ENCODE measurements around the gene AMY2B. TPM values are rescaled to one million over a fixed set of nuclear protein-coding genes. Genes with fewer than 3 reads are reported as not detected.

AMY2B gene
- total and polyA plus RNA-seq, 9 of the 15 experiments (the other 6 are each of a cell fraction or from before 2014, with no cell fraction given) = 0.22 to 2.0 (median 0.49) TPM

- TF ChIP-seq SMAD1 (IDR thresholded peaks at IDR 0.05; ENCODE audit: low read depth, low read length, partially characterized antibody) (no peak), ZNF146 (CRISPR knock-in tag; IDR thresholded peaks at IDR 0.05; ENCODE audit: unreplicated experiment) (no peak), SMARCB1 (IDR thresholded peaks at IDR 0.05; ENCODE audit: insufficient read length, low read depth) (no peak), KDM5B (IDR thresholded peaks at IDR 0.05; ENCODE audit: insufficient replicate concordance, low read depth, low read length) (no peak)
Observed at GRCh38 chr1:103563056-103563455, 8.3 kb upstream of the AMY2B start (continued).

- ATAC-seq (no peak), FAIRE-seq (no peak), DNase-seq (ENCODE audit: extremely low read depth in 1 of 4, low spot score in 3 of 4) (no peak)
- Histone ChIP-seq H3K9me1 (ENCODE audit: control insufficient read depth, insufficient read depth, low read length) (no peaks in the 10 kb centered on the region), H3K27ac (ENCODE audit: extremely low read depth, low read depth, low read length) (no peak overlapping the region), H3K4me3 (no peak overlapping the region), H3K27me3 (ENCODE audit: control insufficient read depth in 2 of 2, insufficient read depth in 2 of 2, low read length in 2 of 2) (no peaks in the 10 kb centered on the region), H3K4me1 (replicated peaks in 1 of 2; ENCODE audit: control insufficient read depth in 2 of 2, insufficient read depth in 2 of 2, low read length in 2 of 2) (no peaks in the 10 kb centered on the region), H3K36me3 (ENCODE audit: control insufficient read depth, insufficient read depth, low read length) (no peaks in the 10 kb centered on the region), H4K20me1 (replicated peaks; ENCODE audit: control insufficient read depth, insufficient read depth, low read length) (no peaks in the 10 kb centered on the region), H3K9ac (ENCODE audit: insufficient read depth in 1 of 2, low read depth in 2 of 2, low read length in 2 of 2) (no peak overlapping the region), H3K4me2 (ENCODE audit: insufficient read depth, low read length) (no peak overlapping the region), H2AFZ (ENCODE audit: low read depth, low read length) (no peak overlapping the region), H3K79me2 (ENCODE audit: control insufficient read depth, insufficient read depth, low read length) (no peaks in the 10 kb centered on the region), H3K9me3 (replicated peaks; ENCODE audit: control insufficient read depth, insufficient read depth, low read depth, low read length) (no peaks in the 10 kb centered on the region)
- WGBS (ENCODE audit: insufficient coverage, low coverage, missing lambda C conversion rate) = 0% methylated on average over 7 of the region's 7 CpGs
- intact Hi-C loops (cut with micrococcal nuclease) = no loop called here
- TF ChIP-seq ZNF274 (IDR thresholded peaks at IDR 0.05; ENCODE audit: borderline replicate concordance, low read depth, low read length) (no peak), SFPQ (IDR thresholded peaks at IDR 0.05; ENCODE audit: low read depth, low read length) (no peak), ETV1 (tag; conservative IDR thresholded peaks at IDR 0.05; ENCODE audit: low read depth) (no peak), RREB1 (CRISPR knock-in tag; IDR thresholded peaks at IDR 0.05) (no peak), ZC3H4 (CRISPR knock-in tag; IDR thresholded peaks at IDR 0.05; ENCODE audit: borderline replicate concordance) (no peak), SMARCE1 (IDR thresholded peaks at IDR 0.05) (no peak), SOX6 (IDR thresholded peaks at IDR 0.05) (no peak)
- ChIA-PET CTCF (ENCODE audit: low intra/inter-chr PET ratio) (no interaction called here), POLR2A (no interaction called here)
- BruUV-seq (replicated peaks) = no TSS peak
- in situ Hi-C loops (cut with MboI) = no loop called here
Observed at GRCh38 chr1:103569493-103569892, 1.9 kb upstream of the AMY2B start.

Data from K562 (cell line).